SK-N-SH treated with all-trans-retinoic acid at 6 μM for 48 hours (cell line): ENCODE data around the gene GDF7.

Experiments
- ATAC-seq: fragments of 200-7000 bp; cut with Tn5 transposase; 3 replicates; pipeline ENCODE4 v1.9.1; 2020; ENCODE audit warnings: mild to moderate bottlenecking, moderate library complexity
- ARNTL ChIP-seq: fragments of 450-650 bp; formaldehyde crosslinking; IDR thresholded peaks from 2 replicates; pipeline ENCODE4 v1.5.0; 2020; ENCODE audit warnings: low read depth, mild to moderate bottlenecking, moderate library complexity, borderline replicate concordance
- CREB5 ChIP-seq: fragments of 250-450 bp; sonication (Bioruptor Pico); IDR thresholded peaks from 2 replicates; pipeline ENCODE4 v1.5.1; 2020; ENCODE audit warnings: low read depth, mild to moderate bottlenecking, moderate library complexity
- CSRNP3 ChIP-seq: fragments of 250-450 bp; sonication (Bioruptor Pico); IDR thresholded peaks from 2 replicates; pipeline ENCODE4 v1.5.1; 2021; ENCODE audit warnings: mild to moderate bottlenecking, moderate library complexity
- GLIS3 ChIP-seq: fragments of 250-450 bp; sonication (Bioruptor Pico); IDR thresholded peaks from 2 replicates; pipeline ENCODE4 v1.5.0; 2020; ENCODE audit warnings: mild to moderate bottlenecking, moderate library complexity
- OSR1 ChIP-seq: fragments of 250-450 bp; sonication (Bioruptor Pico); IDR thresholded peaks from 2 replicates; pipeline ENCODE4 v1.8.0; 2022; ENCODE audit warnings: moderate library complexity, mild to moderate bottlenecking, inconsistent platforms
- RARB ChIP-seq: fragments of 250-450 bp; sonication (Bioruptor Pico); IDR thresholded peaks from 2 replicates; pipeline ENCODE4 v1.8.0; 2021; ENCODE audit warnings: mild to moderate bottlenecking, moderate library complexity
- SNAI2 ChIP-seq: fragments of 250-450 bp; sonication (Bioruptor Pico); IDR thresholded peaks from 2 replicates; pipeline ENCODE4 v1.5.0; 2020; ENCODE audit warnings: mild to moderate bottlenecking, moderate library complexity
- TCF4 ChIP-seq: fragments of 250-450 bp; sonication (Bioruptor Pico); IDR thresholded peaks from 2 replicates; pipeline ENCODE4 v1.8.0; 2021; ENCODE audit warnings: mild to moderate bottlenecking, moderate library complexity, borderline replicate concordance
- TOX ChIP-seq: fragments of 250-450 bp; sonication (Bioruptor Pico); IDR thresholded peaks from 2 replicates; pipeline ENCODE4 v1.8.0; 2021; ENCODE audit warnings: mild to moderate bottlenecking, moderate library complexity, borderline replicate concordance
- TSHZ2 ChIP-seq: fragments of 250-450 bp; sonication (Bioruptor Pico); IDR thresholded peaks from 2 replicates; pipeline ENCODE4 v1.5.0; 2020; ENCODE audit warnings: mild to moderate bottlenecking, moderate library complexity
- ZC3H10 ChIP-seq: fragments of 250-450 bp; sonication (Bioruptor Pico); IDR thresholded peaks from 2 replicates; pipeline ENCODE4 v1.5.1; 2021; ENCODE audit warnings: mild to moderate bottlenecking, moderate library complexity
- ZFP30 ChIP-seq: fragments of 450-650 bp; formaldehyde crosslinking; IDR thresholded peaks from 2 replicates; pipeline ENCODE4 v1.5.0; 2022; ENCODE audit warnings: mild to moderate bottlenecking, moderate library complexity
- ZNF565 ChIP-seq: fragments of 450-650 bp; formaldehyde crosslinking; conservative IDR thresholded peaks from 2 replicates; pipeline ENCODE4 v1.5.0; 2020; ENCODE audit warnings: low read depth, mild to moderate bottlenecking, moderate library complexity
- ZNF70 ChIP-seq: fragments of 450-650 bp; formaldehyde crosslinking; IDR thresholded peaks from 2 replicates; pipeline ENCODE4 v1.5.0; 2020; ENCODE audit warnings: mild to moderate bottlenecking, moderate library complexity
- TF ChIP-seq, protein P1 (sequence below): fragments of 250-450 bp; sonication (Bioruptor Pico); IDR thresholded peaks from 2 replicates; pipeline ENCODE4 v1.8.0; 2020; ENCODE audit warnings: mild to moderate bottlenecking, moderate library complexity, borderline replicate concordance
- TF ChIP-seq, protein P2 (sequence below): fragments of 250-450 bp; sonication (Bioruptor Pico); IDR thresholded peaks from 2 replicates; pipeline ENCODE4 v1.8.0; 2021; ENCODE audit warnings: low read depth, mild to moderate bottlenecking, moderate library complexity, borderline replicate concordance

GDF7 gene

DNA sequence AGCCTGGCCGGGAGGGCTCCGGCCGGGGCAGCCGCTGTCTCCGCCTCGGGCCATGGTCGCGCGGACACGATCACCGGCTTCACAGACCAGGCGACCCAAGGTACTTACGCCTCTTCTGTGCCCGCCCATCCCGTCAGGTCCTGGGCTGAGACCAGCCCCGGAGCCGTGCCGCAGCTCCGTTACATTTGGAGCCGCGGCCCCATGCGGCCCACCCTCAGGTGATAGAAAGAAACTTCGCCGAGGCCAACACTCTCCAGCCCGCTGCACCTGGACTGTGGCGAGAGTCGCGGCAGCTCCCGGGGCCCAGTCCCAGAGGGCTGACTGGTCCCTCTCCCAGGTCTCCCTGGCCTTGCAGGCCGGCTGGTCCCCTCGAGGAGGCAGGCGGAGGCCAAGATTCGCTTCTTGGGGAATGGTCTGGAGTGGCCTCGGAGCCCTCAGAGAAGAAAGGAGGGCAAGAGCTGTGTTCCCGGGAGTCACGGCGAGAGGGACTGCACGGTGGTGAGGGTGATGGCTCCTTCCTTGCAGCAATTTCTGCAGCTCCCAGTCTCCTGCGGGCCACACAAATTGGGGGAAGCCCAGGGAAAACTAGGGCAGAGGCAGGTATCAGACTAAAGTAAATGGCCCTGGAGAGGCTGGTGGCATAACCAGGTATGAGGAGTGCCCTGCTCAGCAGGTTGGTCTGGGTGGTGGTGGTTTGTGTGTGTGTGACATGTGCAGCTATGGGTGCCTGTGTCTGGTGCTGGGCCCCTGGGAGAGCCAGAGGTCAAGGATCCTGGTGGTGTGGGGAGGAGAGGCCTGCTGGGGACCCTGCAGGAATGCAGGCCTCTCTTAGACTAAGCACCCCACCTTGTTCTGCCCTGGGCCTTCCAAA is 822 bp downstream of the GDF7 start:
- TF ChIP-seq CSRNP3 (CRISPR knock-in tag), result no peak
- TF ChIP-seq GLIS3, result no peak
- no peak for ATAC-seq

DNA sequence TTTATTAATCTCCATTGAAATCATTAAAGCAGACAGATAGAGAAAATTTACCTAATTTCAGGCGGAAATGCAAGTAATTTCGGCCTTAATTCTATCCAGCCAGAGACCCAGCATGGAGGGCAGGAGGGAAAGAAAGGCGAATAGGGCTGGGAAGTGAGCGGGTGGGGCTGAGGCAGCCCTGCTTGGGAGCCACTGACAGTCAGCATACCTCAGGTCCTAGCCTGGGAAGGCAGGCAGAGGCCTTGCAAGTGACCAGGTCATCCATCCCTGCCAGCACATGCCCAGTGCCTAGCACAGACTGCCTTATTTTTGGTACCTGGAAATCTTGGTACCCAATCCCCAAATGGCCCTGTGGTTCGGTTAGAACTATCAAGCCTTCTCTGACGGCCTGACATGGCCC is 1.5 kb downstream of the GDF7 start:
- TF ChIP-seq ZFP30 (no peak), SNAI2 (CRISPR knock-in tag) (no peak), TOX (CRISPR knock-in tag) (no peak), ZC3H10 (CRISPR knock-in tag) (no peak), ZNF565 (CRISPR knock-in tag) (no peak), RARB (no peak)
- TF ChIP-seq, protein P1, sequence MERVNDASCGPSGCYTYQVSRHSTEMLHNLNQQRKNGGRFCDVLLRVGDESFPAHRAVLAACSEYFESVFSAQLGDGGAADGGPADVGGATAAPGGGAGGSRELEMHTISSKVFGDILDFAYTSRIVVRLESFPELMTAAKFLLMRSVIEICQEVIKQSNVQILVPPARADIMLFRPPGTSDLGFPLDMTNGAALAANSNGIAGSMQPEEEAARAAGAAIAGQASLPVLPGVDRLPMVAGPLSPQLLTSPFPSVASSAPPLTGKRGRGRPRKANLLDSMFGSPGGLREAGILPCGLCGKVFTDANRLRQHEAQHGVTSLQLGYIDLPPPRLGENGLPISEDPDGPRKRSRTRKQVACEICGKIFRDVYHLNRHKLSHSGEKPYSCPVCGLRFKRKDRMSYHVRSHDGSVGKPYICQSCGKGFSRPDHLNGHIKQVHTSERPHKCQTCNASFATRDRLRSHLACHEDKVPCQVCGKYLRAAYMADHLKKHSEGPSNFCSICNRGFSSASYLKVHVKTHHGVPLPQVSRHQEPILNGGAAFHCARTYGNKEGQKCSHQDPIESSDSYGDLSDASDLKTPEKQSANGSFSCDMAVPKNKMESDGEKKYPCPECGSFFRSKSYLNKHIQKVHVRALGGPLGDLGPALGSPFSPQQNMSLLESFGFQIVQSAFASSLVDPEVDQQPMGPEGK (CRISPR knock-in tag), result no peak
- no peak for ATAC-seq

- ATAC-seq, result no peak
- TF ChIP-seq ZC3H10 (CRISPR knock-in tag) (no peak), CSRNP3 (CRISPR knock-in tag) (no peak), ZNF70 (CRISPR knock-in tag) (no peak), TCF4 (no peak), TOX (CRISPR knock-in tag) (no peak), ARNTL (CRISPR knock-in tag) (no peak), TSHZ2 (CRISPR knock-in tag) (no peak), CREB5 (CRISPR knock-in tag) (no peak), OSR1 (CRISPR knock-in tag) (no peak), SNAI2 (CRISPR knock-in tag) (no peak)
- TF ChIP-seq, protein P1 (CRISPR knock-in tag), result no peak
- TF ChIP-seq, protein P2, sequence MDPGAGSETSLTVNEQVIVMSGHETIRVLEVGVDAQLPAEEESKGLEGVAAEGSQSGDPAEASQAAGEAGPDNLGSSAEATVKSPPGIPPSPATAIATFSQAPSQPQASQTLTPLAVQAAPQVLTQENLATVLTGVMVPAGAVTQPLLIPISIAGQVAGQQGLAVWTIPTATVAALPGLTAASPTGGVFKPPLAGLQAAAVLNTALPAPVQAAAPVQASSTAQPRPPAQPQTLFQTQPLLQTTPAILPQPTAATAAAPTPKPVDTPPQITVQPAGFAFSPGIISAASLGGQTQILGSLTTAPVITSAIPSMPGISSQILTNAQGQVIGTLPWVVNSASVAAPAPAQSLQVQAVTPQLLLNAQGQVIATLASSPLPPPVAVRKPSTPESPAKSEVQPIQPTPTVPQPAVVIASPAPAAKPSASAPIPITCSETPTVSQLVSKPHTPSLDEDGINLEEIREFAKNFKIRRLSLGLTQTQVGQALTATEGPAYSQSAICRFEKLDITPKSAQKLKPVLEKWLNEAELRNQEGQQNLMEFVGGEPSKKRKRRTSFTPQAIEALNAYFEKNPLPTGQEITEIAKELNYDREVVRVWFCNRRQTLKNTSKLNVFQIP (CRISPR knock-in tag), result no peak
Observed at GRCh38 chr2:20668871-20669475, 2.0 kb downstream of the GDF7 start.
